ENCODE results near the gene NEURL1B.

Gene NEURL1B

DNA sequence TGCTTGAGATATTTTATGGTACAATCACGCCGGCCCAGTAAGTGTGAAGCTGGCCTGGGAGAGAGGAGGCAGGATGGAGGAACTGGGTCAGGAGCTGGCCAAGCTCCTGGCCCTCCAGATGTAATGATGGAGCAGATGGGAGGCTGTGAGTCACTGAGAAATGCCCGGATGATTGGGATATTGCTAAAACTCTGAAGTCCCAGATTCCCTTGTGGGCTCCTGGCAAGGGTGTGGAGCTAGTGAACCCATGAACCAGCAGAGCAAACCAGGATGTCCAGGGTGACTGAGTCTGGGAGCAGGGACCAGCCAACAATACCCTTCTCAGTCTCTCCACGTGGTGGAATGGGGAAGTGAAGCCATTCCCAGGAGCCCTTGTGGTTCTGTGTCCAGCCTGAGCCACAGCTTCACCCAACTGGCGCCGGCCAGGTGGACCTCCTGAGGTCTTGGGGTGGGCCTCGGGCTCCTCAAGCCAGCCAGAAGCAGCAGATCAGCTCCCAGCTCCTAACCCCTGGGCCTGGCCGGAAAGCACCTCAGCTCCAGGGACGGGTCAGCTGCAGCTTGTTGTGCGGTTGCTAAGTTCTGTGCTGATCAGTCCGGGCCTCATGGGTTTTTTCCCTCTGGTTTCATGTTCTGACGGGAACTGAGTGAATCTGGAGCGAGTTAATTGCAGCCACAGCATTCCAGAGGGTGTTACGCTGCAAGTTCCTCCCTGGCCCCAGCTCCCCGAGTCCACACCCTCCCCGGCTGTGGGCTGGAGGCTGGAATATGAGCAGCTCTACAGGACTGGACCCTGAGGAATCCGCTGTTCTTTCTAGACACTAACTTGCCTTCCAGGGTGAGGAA lies 92.3 kb downstream of the NEURL1B start:
- no peak for DNase-seq (ENCODE audit: insufficient read length, low spot score)
- TF ChIP-seq, protein P1, sequence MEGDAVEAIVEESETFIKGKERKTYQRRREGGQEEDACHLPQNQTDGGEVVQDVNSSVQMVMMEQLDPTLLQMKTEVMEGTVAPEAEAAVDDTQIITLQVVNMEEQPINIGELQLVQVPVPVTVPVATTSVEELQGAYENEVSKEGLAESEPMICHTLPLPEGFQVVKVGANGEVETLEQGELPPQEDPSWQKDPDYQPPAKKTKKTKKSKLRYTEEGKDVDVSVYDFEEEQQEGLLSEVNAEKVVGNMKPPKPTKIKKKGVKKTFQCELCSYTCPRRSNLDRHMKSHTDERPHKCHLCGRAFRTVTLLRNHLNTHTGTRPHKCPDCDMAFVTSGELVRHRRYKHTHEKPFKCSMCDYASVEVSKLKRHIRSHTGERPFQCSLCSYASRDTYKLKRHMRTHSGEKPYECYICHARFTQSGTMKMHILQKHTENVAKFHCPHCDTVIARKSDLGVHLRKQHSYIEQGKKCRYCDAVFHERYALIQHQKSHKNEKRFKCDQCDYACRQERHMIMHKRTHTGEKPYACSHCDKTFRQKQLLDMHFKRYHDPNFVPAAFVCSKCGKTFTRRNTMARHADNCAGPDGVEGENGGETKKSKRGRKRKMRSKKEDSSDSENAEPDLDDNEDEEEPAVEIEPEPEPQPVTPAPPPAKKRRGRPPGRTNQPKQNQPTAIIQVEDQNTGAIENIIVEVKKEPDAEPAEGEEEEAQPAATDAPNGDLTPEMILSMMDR (IDR thresholded peaks at IDR 0.05; ENCODE audit: insufficient read depth, missing control alignments) = no peak
- FAIRE-seq = no peak

DNA sequence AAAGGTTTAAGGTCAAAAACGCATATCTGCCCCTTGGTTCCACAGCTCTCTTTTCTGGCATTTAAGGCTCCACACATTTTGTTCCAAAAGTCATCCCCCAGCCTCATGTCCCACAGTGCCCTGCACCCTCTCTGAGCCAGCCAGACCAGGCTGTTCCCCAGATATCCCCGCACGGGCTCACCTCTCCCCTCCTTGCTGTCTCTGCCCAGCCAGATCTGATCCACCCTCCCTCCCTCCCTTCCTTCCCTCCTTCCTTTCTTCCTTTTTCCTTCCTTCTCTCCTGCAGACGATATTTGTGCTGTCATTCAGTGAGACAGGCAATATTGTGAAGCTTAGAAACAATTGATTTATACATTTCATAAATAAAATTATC lies 92.9 kb downstream of the NEURL1B start:
- TF ChIP-seq, protein P1 (IDR thresholded peaks at IDR 0.05; ENCODE audit: insufficient read depth, missing control alignments) = no peak
- FAIRE-seq (no peak), DNase-seq (ENCODE audit: insufficient read length, low spot score) (no peak)

DNA sequence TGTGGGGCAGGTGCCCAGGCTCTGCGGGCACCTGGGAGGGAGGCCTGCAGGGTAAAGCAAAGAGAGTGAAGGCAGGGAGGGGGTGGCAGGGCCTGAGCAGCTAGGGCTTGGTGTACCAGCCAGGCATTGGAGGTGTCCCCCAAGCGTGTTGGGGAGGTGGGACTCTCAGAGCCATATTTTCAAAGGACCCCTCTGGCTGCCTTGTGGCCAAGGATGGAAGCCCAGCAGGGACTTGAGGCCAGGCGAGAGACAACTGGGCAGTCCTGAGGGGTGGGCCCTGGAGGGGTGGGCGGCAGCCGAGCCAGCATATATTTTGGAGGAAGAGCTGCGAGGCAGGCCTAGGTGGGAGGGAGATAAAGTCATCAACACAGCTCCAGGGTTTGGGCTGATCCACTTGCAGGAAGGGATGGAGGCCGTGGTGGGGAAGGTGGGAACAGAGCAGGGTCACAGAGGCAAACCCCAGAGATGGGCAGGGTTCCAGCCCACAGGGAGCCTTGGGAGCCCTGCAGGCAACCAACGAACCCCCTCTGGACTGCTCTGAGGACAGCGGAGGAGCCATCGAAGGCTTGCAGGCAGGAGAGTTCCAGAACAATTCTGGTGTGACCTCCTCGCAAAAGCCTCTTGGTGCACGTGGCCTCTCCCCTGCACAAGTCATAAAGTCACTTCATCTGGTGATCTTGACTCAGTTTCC lies 94.2 kb downstream of the NEURL1B start:
- FAIRE-seq = no peak
- DNase-seq (ENCODE audit: insufficient read length, low spot score) = no peak
- TF ChIP-seq, protein P1 (IDR thresholded peaks at IDR 0.05; ENCODE audit: insufficient read depth, missing control alignments) = no peak

DNA sequence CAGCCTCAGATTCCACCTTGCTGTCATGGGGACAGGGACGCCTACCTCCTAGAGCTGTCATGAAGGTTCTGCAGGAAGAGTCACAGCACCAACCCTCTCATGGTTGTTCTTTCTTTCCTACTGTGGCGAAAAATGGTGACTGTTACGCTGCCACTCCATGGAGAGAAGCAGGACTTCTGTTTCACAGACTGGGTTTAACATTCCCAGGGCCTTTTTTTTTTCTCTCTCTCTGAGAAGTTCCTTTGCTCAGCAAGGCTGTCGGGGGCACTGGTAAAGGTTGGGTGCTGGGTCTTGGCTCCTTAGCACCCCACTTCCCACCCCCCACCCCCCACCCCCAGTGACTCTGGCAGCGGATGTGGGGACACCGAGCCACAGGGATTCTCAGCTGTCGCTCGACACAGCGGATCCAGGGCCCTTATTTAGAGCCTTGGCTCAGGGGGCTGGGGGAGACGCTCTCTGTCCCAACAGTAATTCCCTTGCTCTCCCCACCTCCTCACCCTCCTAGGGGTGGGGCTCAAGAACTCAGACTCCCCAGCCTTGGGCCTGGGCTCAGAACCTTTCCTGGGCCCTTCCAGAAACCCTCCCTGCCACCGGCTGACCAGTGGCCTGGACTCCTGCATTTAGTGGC lies 95.6 kb downstream of the NEURL1B start:
- no peak for DNase-seq (ENCODE audit: insufficient read length, low spot score)
- TF ChIP-seq, protein P1 (IDR thresholded peaks at IDR 0.05; ENCODE audit: insufficient read depth, missing control alignments) = no peak

DNA sequence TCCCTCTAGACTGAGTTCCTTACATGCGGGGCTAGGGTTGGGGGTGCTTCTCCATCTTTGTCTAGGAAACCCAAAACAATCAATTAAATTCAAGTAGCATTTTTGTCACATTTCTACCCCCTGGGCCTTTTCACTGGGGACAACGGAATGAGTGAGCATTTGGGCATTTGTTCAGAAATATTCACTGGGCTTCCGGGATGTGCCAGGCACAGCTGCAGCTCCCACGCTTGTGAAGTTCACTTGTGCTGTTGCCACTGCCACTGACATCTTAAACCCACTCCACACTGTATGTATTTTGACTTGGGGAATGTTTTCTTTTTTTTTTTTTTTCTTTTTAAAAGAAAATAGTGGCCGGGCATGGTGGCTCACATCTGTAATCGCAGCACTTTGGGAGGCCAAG lies 98.3 kb downstream of the NEURL1B start:
- no peak for DNase-seq (ENCODE audit: insufficient read length, low spot score)
- no peak for FAIRE-seq
- TF ChIP-seq, protein P1 (IDR thresholded peaks at IDR 0.05; ENCODE audit: insufficient read depth, missing control alignments) = no peak

More for the DNA sequence above, 95.6 kb downstream of the NEURL1B start:
- FAIRE-seq = no peak

DNA sequence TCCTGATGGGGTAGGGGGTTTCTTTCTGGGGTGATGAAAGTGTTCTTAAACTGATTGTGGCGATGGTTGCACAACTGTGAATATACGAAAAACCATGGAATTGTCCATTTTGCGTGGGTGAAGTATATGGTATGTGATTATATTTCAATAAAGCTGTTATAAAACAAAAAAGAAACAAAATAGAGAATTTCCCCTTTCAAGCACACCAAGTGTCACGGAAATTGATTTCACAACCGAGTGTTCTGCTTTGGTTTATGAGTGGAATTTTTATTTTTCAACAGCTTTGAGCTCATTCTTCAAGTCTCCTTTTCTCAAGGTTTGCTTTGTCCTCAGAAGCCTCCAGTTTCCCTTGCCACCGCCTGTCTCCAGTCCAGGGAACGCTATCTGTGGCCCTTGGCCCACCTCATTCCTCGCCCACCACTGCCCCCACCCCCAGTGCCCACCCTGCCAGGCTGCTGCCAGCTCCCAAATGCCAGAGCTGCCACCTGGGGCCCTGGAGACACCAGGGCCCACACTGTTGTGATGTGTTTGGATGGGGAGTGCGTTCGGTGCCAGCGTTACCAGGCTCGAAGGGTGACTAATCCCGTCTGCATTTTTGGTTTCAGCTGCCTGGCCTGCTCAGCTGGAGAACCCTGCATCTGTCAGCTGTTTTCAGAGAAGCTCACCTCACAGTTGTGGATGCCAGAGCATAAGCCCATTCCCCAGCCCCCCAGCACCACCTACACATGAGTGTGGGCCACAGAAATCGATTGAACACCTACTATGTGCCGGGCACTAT lies 99.6 kb downstream of the NEURL1B start:
- no peak for DNase-seq (ENCODE audit: insufficient read length, low spot score)
- FAIRE-seq = no peak
- TF ChIP-seq, protein P1 (IDR thresholded peaks at IDR 0.05; ENCODE audit: insufficient read depth, missing control alignments) = no peak

Data from D721Med (cell line).